Lower leg skin (tissue), 3 donors: ENCODE results near the gene PLXNB1.

ENCODE experiments used
- CTCF ChIP-seq, 3 donors: fragments of 450-650 bp; IDR thresholded peaks; one replicate each; pipeline ENCODE4 v1.5.1; 2016; ENCODE audit warnings: antibody characterized with exemption in 3 of 3, mild to moderate bottlenecking in 3 of 3, moderate library complexity in 2 of 3
- POLR2A ChIP-seq, 2 donors: fragments of 450-650 bp; IDR thresholded peaks; one replicate each; pipeline ENCODE4 v1.6.1; 2016 to 2017; ENCODE audit warnings: antibody characterized with exemption in 2 of 2, mild to moderate bottlenecking in 1 of 2, moderate library complexity in 1 of 2

DNA sequence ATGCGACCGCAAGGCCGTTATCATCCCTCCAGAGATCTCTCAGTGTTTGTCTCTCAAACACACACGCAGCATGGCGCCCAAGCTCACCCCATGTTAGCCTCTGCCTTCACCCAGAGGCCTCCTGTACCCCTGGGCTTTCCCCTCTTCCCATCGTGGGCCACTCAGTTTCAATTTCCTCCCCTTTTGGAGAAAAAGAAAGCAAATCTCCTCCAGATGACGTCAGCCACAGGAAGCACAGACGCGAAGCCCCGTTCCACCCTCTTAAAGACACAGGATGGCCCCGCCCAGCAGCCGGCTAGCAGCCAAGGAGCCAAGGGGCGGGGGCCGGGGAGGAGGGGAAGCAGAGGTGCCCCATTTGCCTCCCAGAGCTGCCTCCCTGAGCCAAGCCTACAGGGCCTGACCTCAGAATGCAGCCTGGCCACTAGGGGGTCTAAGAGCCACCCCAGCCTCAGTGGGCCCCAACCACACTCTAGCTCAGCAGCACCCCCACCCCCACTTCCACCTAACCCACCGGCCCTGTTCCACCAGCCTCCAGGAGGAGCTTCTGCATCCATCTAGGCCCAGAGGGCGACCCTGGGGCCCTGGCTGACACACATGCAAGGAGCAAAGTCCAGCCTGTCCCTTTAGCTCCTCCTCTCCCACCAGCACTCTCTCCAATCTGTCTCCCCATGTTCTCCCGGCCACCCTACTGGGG, 43.2 kb upstream of the PLXNB1 start:
- TF ChIP-seq CTCF (IDR thresholded peaks at IDR 0.05) (peak in 1 of 3 donors; percentile 27), POLR2A (IDR thresholded peaks at IDR 0.05) (peak in 1 of 2 donors; percentile 23)
